HepG2 (cell line): ENCODE results near the gene ITPRIP. TPM values are rescaled to one million over a fixed set of nuclear protein-coding genes. Genes with fewer than 3 reads are reported as not detected.

Experiments used
- BORCS8-MEF2B ChIP-seq: sonication (generic); formaldehyde crosslinking; IDR thresholded peaks from 2 replicates; pipeline ENCODE4 v1.8.0; 2022; ENCODE audit warnings: mild to moderate bottlenecking, missing genetic modification reagents
- E2F1 ChIP-seq: sonication (generic); formaldehyde crosslinking; IDR thresholded peaks from 2 replicates; pipeline ENCODE4 v1.5.0; 2020; ENCODE audit warnings: missing genetic modification reagents
- ERF ChIP-seq: IDR thresholded peaks from 2 replicates; pipeline ENCODE4 v1.6.1; 2018; ENCODE audit warnings: missing biosample characterization, missing genetic modification reagents
- FOSL2 ChIP-seq: sonication (generic); formaldehyde crosslinking; IDR thresholded peaks from 2 replicates; pipeline ENCODE4 v1.4.0; 2020; ENCODE audit warnings: missing genetic modification reagents
- GABPA ChIP-seq, 2 experiments: IDR thresholded peaks; 2 replicates each; pipeline ENCODE4 v1.6.1; 2011 to 2016; ENCODE audit warnings: low read depth in 2 of 2, low read length in 1 of 2, missing biosample characterization in 1 of 2, missing genetic modification characterization in 1 of 2
- HOXA5 ChIP-seq: sonication (generic); formaldehyde crosslinking; IDR thresholded peaks from 2 replicates; pipeline ENCODE4 v1.4.0; 2020; ENCODE audit warnings: missing genetic modification reagents
- MIXL1 ChIP-seq: IDR thresholded peaks from 2 replicates; pipeline ENCODE4 v1.6.1; 2016
- NR2F1 ChIP-seq, 2 experiments: fragments of 450-650 bp in 1 of 2; formaldehyde crosslinking in 1 of 2; IDR thresholded peaks; 2 replicates each; pipeline versions ENCODE4 v1.5.0 to v1.6.1; 2016 to 2020; ENCODE audit warnings: mild to moderate bottlenecking in 1 of 2, missing compliant biosample characterization in 1 of 2, missing genetic modification reagents in 1 of 2, moderate library complexity in 1 of 2
- PPARG ChIP-seq: conservative IDR thresholded peaks from 2 replicates; pipeline ENCODE4 v1.6.1; 2016; ENCODE audit warnings: missing biosample characterization, missing genetic modification reagents
- RAD21 ChIP-seq: fragments of 450-650 bp; formaldehyde crosslinking; IDR thresholded peaks from 2 replicates; pipeline ENCODE4 v1.5.0; 2020; ENCODE audit warnings: mild to moderate bottlenecking
- RCOR2 ChIP-seq: IDR thresholded peaks from 2 replicates; pipeline ENCODE4 v1.6.1; 2016; ENCODE audit warnings: missing biosample characterization, missing genetic modification reagents
- REPIN1 ChIP-seq: sonication (generic); formaldehyde crosslinking; IDR thresholded peaks from 2 replicates; pipeline ENCODE4 v1.8.0; 2022; ENCODE audit warnings: missing genetic modification reagents, low read depth, mild to moderate bottlenecking, borderline replicate concordance
- SAP130 ChIP-seq: IDR thresholded peaks from 2 replicates; pipeline ENCODE4 v1.6.1; 2016; ENCODE audit warnings: low read depth
- YY1 ChIP-seq: IDR thresholded peaks from 2 replicates; pipeline ENCODE4 v1.6.1; 2011; ENCODE audit warnings: low read length, low read depth, moderate library complexity, mild to moderate bottlenecking; ENCODE audit not compliant: insufficient read depth, insufficient replicate concordance
- ZKSCAN8 ChIP-seq: IDR thresholded peaks from 2 replicates; pipeline ENCODE4 v1.6.1; 2016; ENCODE audit warnings: borderline replicate concordance, missing genetic modification reagents, missing compliant biosample characterization
- ZNF296 ChIP-seq: sonication (generic); formaldehyde crosslinking; conservative IDR thresholded peaks from 2 replicates; pipeline ENCODE4 v1.5.0; 2020; ENCODE audit warnings: mild to moderate bottlenecking, missing genetic modification reagents
- ZNF33B ChIP-seq: sonication (generic); formaldehyde crosslinking; IDR thresholded peaks from 2 replicates; pipeline ENCODE4 v1.5.1; 2020; ENCODE audit warnings: mild to moderate bottlenecking, missing genetic modification reagents
- ZNF558 ChIP-seq: sonication (generic); formaldehyde crosslinking; IDR thresholded peaks from 2 replicates; pipeline ENCODE4 v1.9.0; 2022; ENCODE audit warnings: mild to moderate bottlenecking, missing genetic modification reagents, borderline replicate concordance
- ZNF709 ChIP-seq: sonication (generic); formaldehyde crosslinking; IDR thresholded peaks from 2 replicates; pipeline ENCODE4 v1.5.0; 2020; ENCODE audit warnings: mild to moderate bottlenecking, missing genetic modification reagents
- polyA plus RNA-seq, 8 experiments: library from polyadenylated mRNA; depleted of rRNA in 3 of 8; stranded (reverse) in 7 of 8; unstranded in 1 of 8; fragments of >200 nt; fragmentation: Illumina TruSeq in 4 of 8; extraction: Trizol in 4 of 8; gene quantifications; 2 replicates each; pipeline versions ENCODE4 v1.2.1 to v1.2.3, GENCODE V29; 2011 to 2016; ENCODE audit warnings: low read depth in 4 of 8, missing spikeins in 1 of 8, mixed read lengths in 1 of 8; ENCODE audit not compliant: insufficient read depth in 1 of 8
- total RNA-seq, 5 experiments: library from RNA; depleted of rRNA; stranded (reverse); fragments of >200 nt; fragmentation: Illumina TruSeq; extraction: Trizol; gene quantifications; 2 replicates each; pipeline ENCODE4 v1.2.3, GENCODE V29; 2016; ENCODE audit warnings: low read depth in 1 of 5
- TF ChIP-seq, protein P1 (sequence below): sonication (generic); formaldehyde crosslinking; IDR thresholded peaks from 2 replicates; pipeline ENCODE4 v1.4.0; 2020; ENCODE audit warnings: missing genetic modification reagents
- TF ChIP-seq, protein P2 (sequence below): sonication (generic); formaldehyde crosslinking; IDR thresholded peaks from 2 replicates; pipeline ENCODE4 v1.4.0; 2020; ENCODE audit warnings: missing genetic modification reagents
- TF ChIP-seq, protein P3 (sequence below): IDR thresholded peaks from 2 replicates; pipeline ENCODE4 v1.6.1; 2018; ENCODE audit warnings: missing genetic modification reagents, mild to moderate bottlenecking, missing compliant biosample characterization
- TF ChIP-seq, protein P4 (sequence below): sonication (generic); formaldehyde crosslinking; IDR thresholded peaks from 2 replicates; pipeline ENCODE4 v1.4.0; 2020; ENCODE audit warnings: missing genetic modification reagents

Gene ITPRIP
- total and polyA plus RNA-seq, 2 of the 13 experiments (the other 11 are each of a cell fraction or from before 2014, with no cell fraction given) = 1.00 to 2.8 TPM

DNA sequence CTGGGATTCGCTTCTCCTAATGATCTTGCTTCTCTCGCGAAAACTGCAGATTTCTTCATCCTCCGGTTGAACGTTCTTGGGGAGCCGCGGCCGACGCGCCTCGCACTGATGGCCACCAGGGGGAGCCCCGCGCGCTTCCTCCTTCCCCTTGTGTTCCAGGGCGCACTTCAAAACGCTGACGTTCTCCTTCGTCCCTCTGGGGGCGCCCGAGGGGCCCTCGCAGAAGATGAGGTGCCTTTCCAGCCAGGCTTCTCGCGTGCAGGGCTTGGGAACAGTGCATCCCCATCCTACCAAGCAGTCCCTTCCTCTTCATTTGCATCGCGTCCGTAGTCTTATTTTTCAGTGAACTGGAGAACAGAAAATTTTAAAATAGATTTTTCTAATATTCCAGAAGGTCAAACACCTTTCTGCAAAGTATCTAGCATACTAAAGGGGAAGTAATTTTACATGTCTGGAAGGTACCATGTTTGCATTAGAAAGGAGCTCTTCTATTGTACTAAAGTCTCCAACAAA lies 46.8 kb downstream of the ITPRIP start (continued):
- TF ChIP-seq, protein P1, sequence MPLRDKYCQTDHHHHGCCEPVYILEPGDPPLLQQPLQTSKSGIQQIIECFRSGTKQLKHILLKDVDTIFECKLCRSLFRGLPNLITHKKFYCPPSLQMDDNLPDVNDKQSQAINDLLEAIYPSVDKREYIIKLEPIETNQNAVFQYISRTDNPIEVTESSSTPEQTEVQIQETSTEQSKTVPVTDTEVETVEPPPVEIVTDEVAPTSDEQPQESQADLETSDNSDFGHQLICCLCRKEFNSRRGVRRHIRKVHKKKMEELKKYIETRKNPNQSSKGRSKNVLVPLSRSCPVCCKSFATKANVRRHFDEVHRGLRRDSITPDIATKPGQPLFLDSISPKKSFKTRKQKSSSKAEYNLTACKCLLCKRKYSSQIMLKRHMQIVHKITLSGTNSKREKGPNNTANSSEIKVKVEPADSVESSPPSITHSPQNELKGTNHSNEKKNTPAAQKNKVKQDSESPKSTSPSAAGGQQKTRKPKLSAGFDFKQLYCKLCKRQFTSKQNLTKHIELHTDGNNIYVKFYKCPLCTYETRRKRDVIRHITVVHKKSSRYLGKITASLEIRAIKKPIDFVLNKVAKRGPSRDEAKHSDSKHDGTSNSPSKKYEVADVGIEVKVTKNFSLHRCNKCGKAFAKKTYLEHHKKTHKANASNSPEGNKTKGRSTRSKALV (CRISPR knock-in tag) = peak; percentile 49; the same call in 1 of the 2 replicates
- TF ChIP-seq GABPA (IDR thresholded peaks at IDR 0.05; ENCODE audit: low read depth, low read length) (no peak), GABPA (CRISPR knock-in tag; IDR thresholded peaks at IDR 0.05; ENCODE audit: low read depth) (peak; percentile 50), ZNF296 (CRISPR knock-in tag) (no peak), MIXL1 (CRISPR knock-in tag) (0 out of 2 replicates have a peak, but pooled peaks have one; percentile 37), ZNF33B (CRISPR knock-in tag) (no peak), ZKSCAN8 (CRISPR knock-in tag) (0 out of 2 replicates have a peak, but pooled peaks have one; percentile 61), YY1 (peak; percentile 63), ZNF709 (CRISPR knock-in tag) (no peak), REPIN1 (CRISPR knock-in tag) (0 out of 2 replicates have a peak, but pooled peaks have one; percentile 62), ERF (CRISPR knock-in tag) (peak; percentile 70), ZNF558 (CRISPR knock-in tag) (no peak), RCOR2 (peak; percentile 47; the same call in 1 of the 2 replicates), HOXA5 (CRISPR knock-in tag) (no peak), PPARG (CRISPR knock-in tag) (0 out of 2 replicates have a peak, but pooled peaks have one; percentile 20), E2F1 (CRISPR knock-in tag) (no peak), SAP130 (CRISPR knock-in tag) (0 out of 2 replicates have a peak, but pooled peaks have one; percentile 37), RAD21 (CRISPR knock-in tag) (peak; percentile 89), NR2F1 (CRISPR knock-in tag; IDR thresholded peaks at IDR 0.05) (no peak), BORCS8-MEF2B (CRISPR knock-in tag) (peak; percentile 48; the same call in 1 of the 2 replicates), FOSL2 (CRISPR knock-in tag) (peak; percentile 47)
- TF ChIP-seq, protein P2, sequence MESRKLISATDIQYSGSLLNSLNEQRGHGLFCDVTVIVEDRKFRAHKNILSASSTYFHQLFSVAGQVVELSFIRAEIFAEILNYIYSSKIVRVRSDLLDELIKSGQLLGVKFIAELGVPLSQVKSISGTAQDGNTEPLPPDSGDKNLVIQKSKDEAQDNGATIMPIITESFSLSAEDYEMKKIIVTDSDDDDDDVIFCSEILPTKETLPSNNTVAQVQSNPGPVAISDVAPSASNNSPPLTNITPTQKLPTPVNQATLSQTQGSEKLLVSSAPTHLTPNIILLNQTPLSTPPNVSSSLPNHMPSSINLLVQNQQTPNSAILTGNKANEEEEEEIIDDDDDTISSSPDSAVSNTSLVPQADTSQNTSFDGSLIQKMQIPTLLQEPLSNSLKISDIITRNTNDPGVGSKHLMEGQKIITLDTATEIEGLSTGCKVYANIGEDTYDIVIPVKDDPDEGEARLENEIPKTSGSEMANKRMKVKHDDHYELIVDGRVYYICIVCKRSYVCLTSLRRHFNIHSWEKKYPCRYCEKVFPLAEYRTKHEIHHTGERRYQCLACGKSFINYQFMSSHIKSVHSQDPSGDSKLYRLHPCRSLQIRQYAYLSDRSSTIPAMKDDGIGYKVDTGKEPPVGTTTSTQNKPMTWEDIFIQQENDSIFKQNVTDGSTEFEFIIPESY (CRISPR knock-in tag) = peak; percentile 67
- TF ChIP-seq, protein P3, sequence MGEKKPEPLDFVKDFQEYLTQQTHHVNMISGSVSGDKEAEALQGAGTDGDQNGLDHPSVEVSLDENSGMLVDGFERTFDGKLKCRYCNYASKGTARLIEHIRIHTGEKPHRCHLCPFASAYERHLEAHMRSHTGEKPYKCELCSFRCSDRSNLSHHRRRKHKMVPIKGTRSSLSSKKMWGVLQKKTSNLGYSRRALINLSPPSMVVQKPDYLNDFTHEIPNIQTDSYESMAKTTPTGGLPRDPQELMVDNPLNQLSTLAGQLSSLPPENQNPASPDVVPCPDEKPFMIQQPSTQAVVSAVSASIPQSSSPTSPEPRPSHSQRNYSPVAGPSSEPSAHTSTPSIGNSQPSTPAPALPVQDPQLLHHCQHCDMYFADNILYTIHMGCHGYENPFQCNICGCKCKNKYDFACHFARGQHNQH (CRISPR knock-in tag) = peak; percentile 45; the same call in 1 of the 2 replicates
- TF ChIP-seq, protein P4, sequence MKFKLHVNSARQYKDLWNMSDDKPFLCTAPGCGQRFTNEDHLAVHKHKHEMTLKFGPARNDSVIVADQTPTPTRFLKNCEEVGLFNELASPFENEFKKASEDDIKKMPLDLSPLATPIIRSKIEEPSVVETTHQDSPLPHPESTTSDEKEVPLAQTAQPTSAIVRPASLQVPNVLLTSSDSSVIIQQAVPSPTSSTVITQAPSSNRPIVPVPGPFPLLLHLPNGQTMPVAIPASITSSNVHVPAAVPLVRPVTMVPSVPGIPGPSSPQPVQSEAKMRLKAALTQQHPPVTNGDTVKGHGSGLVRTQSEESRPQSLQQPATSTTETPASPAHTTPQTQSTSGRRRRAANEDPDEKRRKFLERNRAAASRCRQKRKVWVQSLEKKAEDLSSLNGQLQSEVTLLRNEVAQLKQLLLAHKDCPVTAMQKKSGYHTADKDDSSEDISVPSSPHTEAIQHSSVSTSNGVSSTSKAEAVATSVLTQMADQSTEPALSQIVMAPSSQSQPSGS = peak; percentile 60; the same call in 1 of the 2 replicates
